RWPE1 (cell line): ENCODE measurements around the gene MGME1.

Source experiments
- CTCF ChIA-PET: fragments of 350-600 bp; sonication (Branson Sonifier 250); formaldehyde crosslinking; extraction: SDS; loops from one replicate; lab custom pipeline; 2021; lab: Yijun Ruan, JAX
- POLR2A ChIA-PET: fragments of 400-600 bp; formaldehyde crosslinking; extraction: SDS; loops from one replicate; lab custom pipeline; 2020; ENCODE audit warnings: antibody characterized with exemption; ENCODE audit not compliant: low non-redundant PET; lab: Yijun Ruan, JAX
- DNase-seq: peaks from one replicate; pipeline ENCODE4 v3.0.0; 2012; ENCODE audit warnings: low spot score
- H3K27ac ChIP-seq: fragments of 450-650 bp; 2 replicates; pipeline ENCODE4 v1.5.1; 2017
- TF ChIP-seq, protein P1 (sequence below): fragments of 450-650 bp; conservative IDR thresholded peaks from 2 replicates; pipeline ENCODE4 v1.5.1; 2017; ENCODE audit warnings: low read depth, mild to moderate bottlenecking

Gene MGME1, protein sequence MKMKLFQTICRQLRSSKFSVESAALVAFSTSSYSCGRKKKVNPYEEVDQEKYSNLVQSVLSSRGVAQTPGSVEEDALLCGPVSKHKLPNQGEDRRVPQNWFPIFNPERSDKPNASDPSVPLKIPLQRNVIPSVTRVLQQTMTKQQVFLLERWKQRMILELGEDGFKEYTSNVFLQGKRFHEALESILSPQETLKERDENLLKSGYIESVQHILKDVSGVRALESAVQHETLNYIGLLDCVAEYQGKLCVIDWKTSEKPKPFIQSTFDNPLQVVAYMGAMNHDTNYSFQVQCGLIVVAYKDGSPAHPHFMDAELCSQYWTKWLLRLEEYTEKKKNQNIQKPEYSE

DNA sequence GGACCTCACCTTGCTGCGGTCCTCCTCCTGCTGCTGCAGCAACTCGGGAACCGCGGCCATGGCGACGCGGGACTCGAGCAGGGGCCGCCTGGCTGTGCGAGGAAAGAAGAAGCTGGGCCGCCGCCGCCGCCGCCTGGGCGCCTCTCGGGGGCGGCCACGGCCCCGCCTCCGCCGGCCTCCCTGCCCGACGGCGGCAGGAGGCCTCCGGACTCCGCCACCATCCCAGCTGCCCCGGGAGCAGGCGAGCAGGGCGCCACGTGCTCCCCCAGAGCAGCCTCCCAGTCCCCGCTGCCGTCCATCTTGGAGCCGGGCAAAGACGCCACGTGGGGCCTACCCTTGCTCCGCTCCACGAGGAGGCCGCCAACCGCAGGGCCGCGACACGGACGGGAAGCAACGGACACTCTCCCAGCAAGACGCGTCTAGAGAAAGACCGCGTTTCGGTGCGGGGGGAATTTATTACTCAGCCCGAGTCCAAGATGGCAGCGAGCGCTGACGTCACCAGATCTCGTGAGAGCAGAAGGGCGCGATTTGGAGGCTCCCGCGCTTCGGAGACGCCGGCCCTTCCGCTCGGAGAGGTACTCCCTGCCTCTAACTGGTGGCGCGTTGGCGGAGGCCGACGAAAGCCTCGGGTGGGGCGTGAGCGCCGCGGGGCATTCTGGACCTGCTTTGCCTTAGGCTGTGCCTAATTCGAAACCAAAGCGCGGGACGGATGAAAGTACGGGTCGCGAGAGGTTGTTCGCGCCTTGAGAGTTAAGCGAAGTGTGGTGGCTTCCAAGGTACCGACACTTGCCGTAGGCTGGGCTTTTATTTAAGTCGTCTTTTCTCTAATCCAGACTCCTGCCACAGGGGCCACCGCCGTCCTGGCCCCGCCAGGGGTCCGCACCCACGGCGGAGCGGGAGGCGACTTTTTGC lies at the start of gene MGME1, which contains the start of gene SNX5:
Gene MGME1 (plus strand): TSS at position 653 of the 912 bp plus-strand sequence. CDS start 842 bp downstream, outside the sequence.
Gene SNX5 (minus strand): TSS at position 429 of the 912 bp plus-strand sequence. CDS start 369 bp downstream, at position 60.
- H3K27ac ChIP-seq, result peak within 1 kb of the TSS; percentile 98
- ChIA-PET CTCF (interaction anchor here (0.6 to 3.2 kb wide), 2 partner anchors 16 to 28 kb away, joined by 5 to 12 read pairs; no protein-coding TSS in a partner anchor), POLR2A (interaction anchor here (0.6 to 0.9 kb wide), 2 partner anchors 10 to 125 kb away, joined by 3 to 4 read pairs; no protein-coding TSS in a partner anchor)

DNA sequence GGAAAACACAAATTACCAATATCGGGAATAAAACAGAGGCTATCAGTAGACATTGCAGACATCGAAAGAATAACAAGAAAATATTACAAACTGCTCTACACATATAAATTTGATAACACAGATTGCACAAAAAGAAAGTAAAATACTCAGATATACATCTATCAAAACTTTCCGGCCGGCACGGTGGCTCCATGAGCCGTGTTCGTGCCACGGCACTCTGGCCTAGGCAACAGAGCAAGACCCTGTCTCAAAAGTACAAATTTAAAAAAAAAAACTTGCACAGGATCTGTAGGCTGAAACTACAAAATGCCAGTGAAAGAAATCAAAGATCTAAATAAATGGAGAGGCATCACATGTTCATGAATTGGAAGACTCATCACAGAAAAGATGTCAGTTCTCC lies 49.7 kb upstream of the MGME1 start:
- TF ChIP-seq, protein P1, sequence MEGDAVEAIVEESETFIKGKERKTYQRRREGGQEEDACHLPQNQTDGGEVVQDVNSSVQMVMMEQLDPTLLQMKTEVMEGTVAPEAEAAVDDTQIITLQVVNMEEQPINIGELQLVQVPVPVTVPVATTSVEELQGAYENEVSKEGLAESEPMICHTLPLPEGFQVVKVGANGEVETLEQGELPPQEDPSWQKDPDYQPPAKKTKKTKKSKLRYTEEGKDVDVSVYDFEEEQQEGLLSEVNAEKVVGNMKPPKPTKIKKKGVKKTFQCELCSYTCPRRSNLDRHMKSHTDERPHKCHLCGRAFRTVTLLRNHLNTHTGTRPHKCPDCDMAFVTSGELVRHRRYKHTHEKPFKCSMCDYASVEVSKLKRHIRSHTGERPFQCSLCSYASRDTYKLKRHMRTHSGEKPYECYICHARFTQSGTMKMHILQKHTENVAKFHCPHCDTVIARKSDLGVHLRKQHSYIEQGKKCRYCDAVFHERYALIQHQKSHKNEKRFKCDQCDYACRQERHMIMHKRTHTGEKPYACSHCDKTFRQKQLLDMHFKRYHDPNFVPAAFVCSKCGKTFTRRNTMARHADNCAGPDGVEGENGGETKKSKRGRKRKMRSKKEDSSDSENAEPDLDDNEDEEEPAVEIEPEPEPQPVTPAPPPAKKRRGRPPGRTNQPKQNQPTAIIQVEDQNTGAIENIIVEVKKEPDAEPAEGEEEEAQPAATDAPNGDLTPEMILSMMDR, result no peak
- ChIA-PET POLR2A (no interaction called here), CTCF (interaction anchor here (0.7 kb wide), 1 partner anchor 34 kb away, joined by 3 read pairs; no protein-coding TSS in a partner anchor)

More for the DNA sequence above, at the start of gene MGME1, which contains the start of gene SNX5:
- peak; percentile 97 for DNase-seq
- TF ChIP-seq, protein P1, result no peak

DNA sequence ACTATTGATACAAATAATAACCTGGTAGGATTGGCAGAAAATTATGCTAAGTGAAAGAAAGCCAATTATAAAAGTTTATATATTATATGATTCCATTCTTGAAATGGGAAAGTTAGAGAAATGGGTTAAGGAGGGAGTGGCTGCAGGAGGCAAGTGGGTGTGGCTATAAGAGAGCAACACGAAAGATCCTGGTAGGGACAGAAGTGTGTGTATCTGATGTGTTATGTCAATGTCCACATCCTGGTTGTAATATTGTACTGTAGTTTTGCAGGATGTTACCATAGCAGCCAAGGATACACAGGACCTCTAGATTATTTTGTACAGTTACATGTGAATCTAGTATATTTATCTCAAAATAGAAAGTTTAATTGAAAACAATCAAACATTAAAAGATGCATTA lies 47.0 kb upstream of the MGME1 start:
- DNase-seq, result no peak
- no peak overlapping the region for H3K27ac ChIP-seq
- ChIA-PET POLR2A (no interaction called here), CTCF (interaction anchor here (0.6 to 1.0 kb wide), 2 partner anchors 24 to 1742 kb away, joined by 3 read pairs; no protein-coding TSS in a partner anchor)
- TF ChIP-seq, protein P1, result no peak

More for the DNA sequence above, 49.7 kb upstream of the MGME1 start:
- DNase-seq, result no peak
- H3K27ac ChIP-seq, result no peak overlapping the region

DNA sequence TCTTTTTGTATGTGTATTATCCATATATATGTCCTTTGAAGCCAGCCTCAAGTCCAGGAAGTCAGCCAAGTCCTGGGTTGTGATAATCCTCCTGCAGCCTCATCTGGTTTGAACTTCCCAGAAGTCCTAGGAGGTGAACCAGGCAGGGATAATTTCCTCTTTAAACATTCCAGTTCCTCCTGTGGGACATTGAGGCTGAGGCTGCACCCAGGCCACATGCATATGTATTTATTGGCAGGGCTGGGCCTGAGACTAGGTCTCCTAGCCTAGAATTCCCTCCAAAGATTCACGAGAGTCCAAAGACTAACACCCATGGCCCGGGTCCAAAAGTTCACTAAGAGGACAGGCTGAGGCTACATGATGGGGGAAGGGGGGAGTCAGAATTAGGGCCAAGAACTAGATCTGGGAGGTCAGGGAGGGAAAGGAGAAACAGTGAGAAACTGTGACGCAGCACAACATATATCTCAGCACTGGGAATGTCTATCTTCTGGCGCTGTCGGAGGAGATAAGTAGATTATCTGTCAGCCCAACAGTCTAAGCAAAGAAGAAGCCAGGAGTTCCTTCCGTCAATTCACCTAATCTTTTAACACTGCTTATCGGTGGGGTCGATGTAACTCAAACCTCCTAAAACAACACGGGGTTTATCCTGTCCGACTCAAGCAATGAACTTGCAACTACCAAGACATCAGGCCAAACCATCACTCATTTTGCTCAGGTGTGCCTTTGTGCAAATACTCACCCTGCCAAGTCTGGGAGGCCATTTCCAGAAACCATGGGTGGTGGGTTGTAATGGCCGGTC lies 43.5 kb upstream of the MGME1 start:
- H3K27ac ChIP-seq, result no peak overlapping the region
- no peak for DNase-seq
- ChIA-PET CTCF (no interaction called here), POLR2A (no interaction called here)
- TF ChIP-seq, protein P1, result no peak

DNA sequence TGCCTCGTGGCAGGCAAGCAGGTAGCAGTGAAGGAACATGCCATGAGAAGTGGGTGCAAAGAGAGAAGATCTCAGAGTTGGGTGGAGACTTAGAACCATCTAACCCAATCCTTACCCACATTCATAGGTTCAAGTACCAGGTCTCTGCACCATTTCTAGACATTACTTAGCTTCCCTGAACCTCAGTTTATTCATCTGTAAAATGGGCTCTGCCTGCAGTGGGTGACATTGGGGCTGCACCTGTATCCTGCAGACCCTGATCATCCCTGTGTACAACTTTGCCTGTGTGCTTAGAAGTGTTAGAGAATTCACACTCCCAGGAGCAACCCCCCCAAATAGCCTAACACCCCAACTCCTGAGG lies 42.9 kb upstream of the MGME1 start:
- TF ChIP-seq, protein P1, result no peak
- POLR2A ChIA-PET, result no interaction called here
- CTCF ChIA-PET, result no interaction called here
- DNase-seq, result no peak
- H3K27ac ChIP-seq, result no peak overlapping the region
